ENCODE measurements around the gene ACOT7. TPM values are rescaled to one million over a fixed set of nuclear protein-coding genes. Genes with fewer than 3 reads are reported as not detected.

ACOT7 gene
- total RNA-seq, 4 donors from 2014 or later, result 23.5 to 50.7 (median 39.0) TPM

DNA sequence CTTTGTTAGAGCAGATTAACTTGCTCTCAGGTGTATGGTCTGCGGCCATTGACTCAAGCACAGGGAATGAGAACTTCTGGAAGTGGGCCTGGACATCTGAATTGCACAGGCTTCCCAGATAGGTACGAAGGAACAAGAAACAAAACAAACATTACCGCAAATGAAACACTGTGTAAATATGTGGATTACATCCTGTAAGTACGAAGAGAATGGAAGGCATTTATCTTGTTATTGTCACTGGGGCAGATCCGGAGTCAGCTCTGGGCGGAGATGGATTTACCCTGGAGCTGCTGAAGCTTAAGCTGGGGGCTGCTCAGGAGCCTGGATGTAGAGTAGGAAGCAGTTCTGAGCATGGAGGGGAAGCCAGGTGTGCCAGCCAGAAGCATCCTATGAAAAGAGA is 19.3 kb upstream of the ACOT7 start:
- H3K36me3 ChIP-seq, result no peaks in the 10 kb centered on the region
- peak overlapping the region; percentile 37 to 89 (median 79) for H3K27ac ChIP-seq
- no peak for DNase-seq
- TF ChIP-seq CTCF (IDR thresholded peaks at IDR 0.05), result no peak
- no peak for TF ChIP-seq POLR2A (IDR thresholded peaks at IDR 0.05)
- intact Hi-C loops (cut with DNase I), result no loop called here
- peaks cover 10 to 58% (median 17%) of the 10 kb centered on the region in 3 donors for H3K4me1 ChIP-seq
- H3K9me3 ChIP-seq, result no peaks in the 10 kb centered on the region
- H3K4me3 ChIP-seq, result no peak overlapping the region
- peaks cover 0 to 73% (median 2%) of the 10 kb centered on the region in 4 donors for H3K27me3 ChIP-seq
- 25 to 40% methylated on average over 6 of the region's 6 CpGs for WGBS, 2 donors

DNA sequence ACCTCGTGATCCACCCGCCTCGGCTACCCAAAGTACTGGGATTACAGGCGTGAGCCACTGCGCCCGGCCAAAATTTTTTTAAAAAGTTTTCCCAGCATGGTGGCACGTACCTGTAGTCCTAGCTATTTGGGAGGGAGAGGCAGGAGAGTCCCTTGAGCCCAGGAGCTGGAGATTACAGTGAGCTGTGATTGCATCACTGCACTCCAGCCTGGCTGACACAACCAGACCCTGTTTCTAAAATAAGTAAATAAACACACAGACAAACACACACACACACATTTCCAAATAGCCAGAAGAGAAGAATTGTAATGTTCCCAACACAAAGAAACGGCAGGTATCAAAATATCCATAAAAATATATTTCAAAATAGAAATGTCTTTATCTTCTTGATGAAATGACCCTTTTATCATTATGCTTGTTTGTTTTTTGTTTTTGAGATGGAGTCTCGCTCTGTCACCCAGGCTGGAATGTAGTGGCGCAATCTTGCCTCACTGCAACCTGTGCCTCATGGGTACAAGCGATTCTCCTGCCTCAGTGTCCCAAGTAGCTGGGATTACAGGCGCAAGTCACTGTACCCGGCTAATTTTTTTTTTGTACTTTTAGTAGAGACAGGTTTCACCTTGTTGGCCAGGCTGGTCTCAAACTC is 16.8 kb upstream of the ACOT7 start:
- TF ChIP-seq POLR2A (IDR thresholded peaks at IDR 0.05) (no peak), CTCF (IDR thresholded peaks at IDR 0.05) (no peak)
- peaks cover 0 to 48% (median 0%) of the 10 kb centered on the region in 4 donors for H3K27me3 ChIP-seq
- H3K36me3 ChIP-seq, result no peaks in the 10 kb centered on the region
- no peaks in the 10 kb centered on the region for H3K9me3 ChIP-seq
- no peak for DNase-seq
- peaks cover 0 to 33% (median 7%) of the 10 kb centered on the region in 3 donors for H3K4me1 ChIP-seq
- intact Hi-C loops (cut with DNase I), result no loop called here
- no peak overlapping the region for H3K4me3 ChIP-seq
- no peak overlapping the region for H3K27ac ChIP-seq
- 86 to 92% methylated on average over 6 to 12 of the region's 13 CpGs for WGBS, 2 donors

DNA sequence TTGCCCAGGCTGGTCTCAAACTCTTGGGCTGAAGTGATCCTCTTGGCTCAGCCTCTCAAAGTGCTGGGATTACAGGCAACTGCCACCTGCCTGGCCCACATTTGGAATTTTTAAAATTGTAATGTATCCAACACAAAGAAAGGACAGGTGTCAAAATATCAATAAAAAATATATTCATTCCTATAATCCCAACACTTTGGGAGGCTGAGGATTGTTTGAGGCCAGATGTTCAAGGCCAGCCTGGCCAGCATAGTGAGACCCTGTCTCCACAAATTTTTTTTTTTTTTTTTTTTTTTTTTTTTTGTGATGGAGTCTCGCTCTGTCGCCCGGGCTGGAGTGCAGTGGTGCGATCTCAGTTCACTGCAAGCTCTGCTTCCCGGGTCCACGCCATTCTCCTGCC is 16.2 kb upstream of the ACOT7 start:
- Histone ChIP-seq H3K4me3 (no peak overlapping the region), H3K4me1 (peaks cover 0 to 30% (median 4%) of the 10 kb centered on the region in 3 donors), H3K27ac (no peak overlapping the region), H3K36me3 (no peaks in the 10 kb centered on the region), H3K9me3 (no peaks in the 10 kb centered on the region), H3K27me3 (peaks cover 0 to 47% (median 0%) of the 10 kb centered on the region in 4 donors)
- TF ChIP-seq POLR2A (IDR thresholded peaks at IDR 0.05), result no peak
- TF ChIP-seq CTCF (IDR thresholded peaks at IDR 0.05), result no peak
- intact Hi-C loops (cut with DNase I), result no loop called here
- 89 to 100% methylated on average over 1 to 3 of the region's 6 CpGs for WGBS, 2 donors
- DNase-seq, result no peak

DNA sequence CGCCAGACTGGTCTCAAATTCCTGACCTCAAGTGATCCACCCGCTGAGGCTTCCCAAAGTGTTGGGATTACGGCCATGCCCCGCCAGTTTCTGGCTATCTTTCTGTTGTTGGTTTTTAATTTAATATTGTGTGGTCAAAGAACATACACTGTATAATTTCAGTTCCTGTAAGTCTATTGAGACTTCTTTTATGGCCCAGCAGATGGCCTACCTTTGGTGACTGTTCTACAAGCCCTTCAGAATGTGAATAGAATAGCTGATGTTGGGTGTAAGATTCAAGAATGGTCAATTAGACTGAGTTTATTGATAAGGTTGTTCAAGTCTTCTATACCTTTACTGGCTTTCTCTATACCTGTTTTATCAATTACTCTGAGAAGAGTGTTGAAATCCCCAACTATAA is 15.5 kb upstream of the ACOT7 start:
- peaks cover 0 to 29% (median 0%) of the 10 kb centered on the region in 3 donors for H3K4me1 ChIP-seq
- no peak overlapping the region for H3K4me3 ChIP-seq
- intact Hi-C loops (cut with DNase I), result no loop called here
- no peak for DNase-seq
- H3K36me3 ChIP-seq, result no peaks in the 10 kb centered on the region
- no peak for TF ChIP-seq POLR2A (IDR thresholded peaks at IDR 0.05)
- peak in 1 of 6 experiments; percentile 7 for TF ChIP-seq CTCF (IDR thresholded peaks at IDR 0.05)
- no peak overlapping the region for H3K27ac ChIP-seq
- no peaks in the 10 kb centered on the region for H3K9me3 ChIP-seq
- peaks cover 0 to 41% (median 0%) of the 10 kb centered on the region in 4 donors for H3K27me3 ChIP-seq
- WGBS, 2 donors, result 72 to 85% methylated on average over 4 of the region's 4 CpGs

DNA sequence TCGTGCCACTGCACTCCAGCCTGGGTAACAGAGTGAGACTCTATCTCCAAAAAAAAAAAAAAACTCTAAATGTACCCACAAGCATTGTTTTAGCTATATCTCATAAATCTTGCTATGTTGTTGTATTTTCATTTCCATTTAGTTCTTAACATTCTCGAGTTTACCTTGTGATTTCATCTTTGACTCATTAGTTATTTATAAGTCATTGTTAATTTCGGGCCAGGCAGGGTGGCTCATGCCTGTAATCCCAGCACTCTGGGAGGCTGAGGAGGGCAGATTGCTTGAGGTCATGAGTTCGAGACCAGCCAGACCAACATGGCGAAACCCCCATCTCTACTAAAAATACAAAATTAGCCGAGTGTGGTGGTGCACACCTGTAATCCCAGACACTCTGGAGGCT is 14.5 kb upstream of the ACOT7 start:
- H3K27ac ChIP-seq, result no peak overlapping the region
- H3K4me3 ChIP-seq, result no peak overlapping the region
- peaks cover 0 to 18% (median 0%) of the 10 kb centered on the region in 3 donors for H3K4me1 ChIP-seq
- no peak for TF ChIP-seq POLR2A (IDR thresholded peaks at IDR 0.05)
- WGBS, 2 donors, result 55 to 74% methylated on average over 6 of the region's 6 CpGs
- intact Hi-C loops (cut with DNase I), result no loop called here
- no peaks in the 10 kb centered on the region for H3K9me3 ChIP-seq
- no peaks in the 10 kb centered on the region for H3K36me3 ChIP-seq
- DNase-seq, result no peak
- peaks cover 0 to 30% (median 0%) of the 10 kb centered on the region in 4 donors for H3K27me3 ChIP-seq

Data from esophagus squamous epithelium (tissue), 5 donors.